ENCODE results near the gene ETFBKMT.
A peak's percentile ranks its signal among the peaks of the same experiment; 100 is the strongest.
"Not testable (repeated sequence)": the region's sequence is repeated elsewhere in the genome, so short reads cannot be mapped to it uniquely, and the experiment has no call there.

ETFBKMT gene

DNA sequence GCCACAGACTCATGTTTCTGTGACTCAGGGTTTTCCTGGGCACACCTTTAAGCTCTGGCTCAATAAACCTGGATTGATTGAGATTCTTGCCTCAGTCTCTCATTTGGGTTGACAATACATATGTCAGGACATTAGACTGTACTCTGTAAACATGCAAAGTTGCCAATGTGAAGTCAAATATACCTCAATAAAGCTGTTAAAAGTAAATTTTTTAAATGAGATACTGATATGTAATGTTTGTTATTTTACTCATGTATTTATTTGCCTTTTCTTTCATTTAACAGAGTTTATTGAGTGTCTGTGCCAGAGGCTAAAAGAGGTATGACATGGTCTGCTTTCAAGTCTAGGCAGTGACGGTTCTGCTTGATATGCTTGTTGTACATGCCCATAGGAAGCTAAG is 3.7 kb upstream of the ETFBKMT start:
- DNase-seq (ENCODE audit: low spot score) = no peak

- DNase-seq (ENCODE audit: low spot score) = no peak
Observed at GRCh38 chr12:31658471-31659086, 909 bp upstream of the ETFBKMT start.

DNA sequence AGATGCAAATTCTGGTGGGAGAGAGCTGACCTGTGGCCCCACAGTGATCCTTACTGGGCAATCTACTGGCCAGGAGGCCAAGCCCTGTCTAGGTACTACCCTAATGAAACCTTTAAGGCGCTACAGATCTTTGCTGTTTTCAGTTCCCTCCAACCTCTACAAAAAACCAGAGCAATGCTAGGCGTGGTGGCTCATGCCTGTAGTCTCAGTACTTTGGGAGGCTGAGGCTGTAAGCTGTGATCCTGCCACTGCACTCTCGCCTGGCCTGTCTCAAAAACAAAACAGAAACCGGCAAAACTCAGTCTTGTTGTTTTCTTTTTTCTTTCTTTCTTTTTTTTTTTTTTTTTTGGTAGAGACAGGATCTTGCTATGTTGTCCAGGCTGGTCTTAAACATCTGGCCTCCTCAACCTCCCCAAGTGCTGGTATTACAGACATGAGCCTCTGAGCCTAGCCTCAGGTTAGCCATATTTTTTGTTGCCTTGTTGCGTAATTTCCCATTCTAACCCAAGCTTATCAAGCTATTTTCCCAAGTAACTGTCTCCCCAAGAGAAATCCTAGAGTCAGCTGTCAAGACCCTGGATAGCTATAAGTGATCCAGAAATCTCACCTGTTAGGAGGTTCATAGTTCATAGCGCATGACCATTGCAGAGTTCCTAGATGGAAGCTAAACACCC is 2.8 kb downstream of the ETFBKMT start:
- DNase-seq (ENCODE audit: low spot score) = no peak

GRCh38 chr12:31663576-31663975 is 4.1 kb downstream of the ETFBKMT start:
- DNase-seq (ENCODE audit: low spot score) = no peak

GRCh38 chr12:31664038-31664437 is 4.5 kb downstream of the ETFBKMT start:
- DNase-seq (ENCODE audit: low spot score) = no peak

DNA sequence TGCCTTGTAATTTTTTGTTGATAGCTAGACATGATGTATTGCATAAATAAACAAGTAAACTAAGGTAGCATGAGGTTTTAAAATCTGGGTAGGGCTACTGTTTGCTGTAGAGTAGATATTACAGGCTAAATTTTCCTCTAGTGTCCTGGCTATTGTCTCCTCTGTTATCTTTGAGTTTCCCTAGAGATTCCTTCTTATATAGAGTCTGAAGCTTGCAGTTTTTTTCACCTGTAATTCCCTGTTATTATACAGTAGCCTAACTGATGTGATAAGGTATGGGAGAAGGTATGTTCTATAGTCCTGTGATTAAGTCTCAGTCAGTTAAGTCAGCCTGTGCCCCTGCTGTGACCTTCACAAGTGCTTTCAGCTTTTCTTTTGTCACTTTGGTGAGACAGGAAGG is 9.5 kb downstream of the ETFBKMT start:
- DNase-seq (ENCODE audit: low spot score) = no peak

DNA sequence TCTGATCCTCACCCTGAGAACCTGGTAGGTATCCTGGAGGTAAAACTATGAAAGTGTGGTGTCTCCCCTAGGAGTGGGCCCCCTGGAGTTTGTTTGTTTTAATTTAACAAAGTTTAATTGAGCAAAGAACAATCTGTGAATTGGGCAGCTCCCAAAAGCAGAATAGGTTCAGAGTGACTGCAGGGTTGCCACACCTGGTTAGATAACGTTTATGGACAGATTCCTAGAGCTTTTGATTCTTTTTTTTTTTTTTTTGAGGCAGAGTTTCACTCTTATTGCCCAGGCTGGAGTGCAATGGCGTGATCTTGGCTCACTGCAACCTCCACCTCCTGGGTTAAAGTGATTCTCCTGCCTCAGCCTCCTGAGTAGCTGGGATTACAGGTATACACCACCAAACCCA is 10.1 kb downstream of the ETFBKMT start:
- not testable (repeated sequence) for DNase-seq (ENCODE audit: low spot score)

- no peak for DNase-seq (ENCODE audit: low spot score)
Observed at GRCh38 chr12:31672521-31672920, 13.0 kb downstream of the ETFBKMT start.

DNA sequence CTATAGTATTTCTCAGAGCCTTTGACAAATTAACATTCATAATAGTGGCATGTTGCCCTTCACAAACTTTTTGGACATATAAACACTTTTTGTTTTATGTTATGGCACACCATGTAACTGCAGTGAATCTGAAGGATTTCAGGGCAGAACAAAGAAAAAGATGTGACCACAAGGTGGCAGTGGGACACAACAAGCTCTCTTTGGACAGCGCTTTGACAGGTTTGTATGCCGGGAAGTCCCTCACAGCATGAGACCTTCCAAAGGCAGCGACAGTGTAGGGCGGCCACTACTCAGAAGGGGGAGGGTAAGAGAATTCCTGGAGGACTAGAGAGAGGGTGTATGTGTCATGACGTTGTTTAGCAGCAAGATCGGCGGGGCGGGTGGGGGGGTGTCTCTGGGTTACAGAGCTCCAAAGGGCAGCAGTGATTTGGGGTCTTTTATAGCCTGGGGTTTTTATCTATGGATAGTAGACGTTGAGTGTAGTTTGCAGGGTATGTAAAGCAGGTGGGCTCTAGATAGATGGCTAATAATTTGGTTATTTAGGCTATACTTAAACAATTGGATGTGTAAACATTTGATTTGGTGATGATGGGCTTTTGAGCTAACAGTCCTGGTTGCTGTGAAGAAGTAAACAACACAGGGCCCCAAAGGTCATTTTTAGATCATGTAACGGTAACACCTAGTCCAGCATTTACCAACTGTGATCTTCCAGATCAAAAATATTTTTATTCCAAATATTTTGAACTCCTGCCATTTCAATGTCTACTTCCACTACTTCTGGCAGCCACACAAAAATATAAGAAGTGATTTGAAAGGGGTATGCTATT is 22.9 kb downstream of the ETFBKMT start:
- peak; percentile 88 for DNase-seq (ENCODE audit: low spot score)

DNA sequence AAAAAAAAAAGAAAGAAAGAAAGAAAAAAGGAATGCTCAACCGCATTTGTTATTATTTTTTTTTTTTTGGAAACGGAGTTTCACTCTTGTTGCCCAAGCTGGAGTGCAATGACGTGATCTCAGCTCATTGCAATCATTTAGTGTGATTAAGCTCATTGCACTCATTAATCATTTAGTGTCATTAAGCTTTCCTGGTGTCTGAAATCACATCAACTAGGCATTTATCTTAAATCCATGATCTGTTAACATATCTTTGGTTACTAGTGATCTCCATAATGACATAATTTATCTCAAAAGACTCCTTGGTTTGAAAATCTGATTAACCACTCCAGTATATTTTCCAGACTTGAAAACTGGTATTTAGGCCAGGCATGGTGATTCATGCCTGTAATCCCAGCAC is 26.3 kb downstream of the ETFBKMT start:
- DNase-seq (ENCODE audit: low spot score) = no peak

DNA sequence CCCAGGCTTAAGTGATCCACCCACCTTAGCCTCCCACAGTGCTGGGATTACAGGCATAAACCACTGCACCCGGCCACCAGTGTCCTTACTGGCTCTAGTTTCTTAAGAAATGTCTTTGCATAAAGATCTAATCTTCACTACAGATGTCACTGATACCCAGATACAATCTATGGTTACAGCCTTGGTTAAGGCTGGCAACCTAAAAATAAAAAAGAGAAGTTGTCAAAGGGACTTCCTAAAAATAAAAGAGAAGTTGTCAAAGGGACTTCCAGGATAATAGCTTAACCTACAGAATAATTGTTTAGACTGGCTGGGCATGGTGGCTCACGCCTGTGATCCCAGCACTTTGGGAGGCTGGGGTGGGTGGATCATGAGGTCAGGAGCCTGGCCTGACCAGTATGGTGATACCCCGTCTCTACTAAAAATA is 27.6 kb downstream of the ETFBKMT start:
- no peak for DNase-seq (ENCODE audit: low spot score)

- DNase-seq (ENCODE audit: low spot score) = not testable (repeated sequence)
Observed at GRCh38 chr12:31689921-31690320, 30.4 kb downstream of the ETFBKMT start.

GRCh38 chr12:31702047-31702446 is 42.6 kb downstream of the ETFBKMT start:
- DNase-seq (ENCODE audit: low spot score) = peak; percentile 28

- DNase-seq (ENCODE audit: low spot score) = no peak
Observed at GRCh38 chr12:31705621-31706020, 46.1 kb downstream of the ETFBKMT start.

GRCh38 chr12:31708118-31708517 is 48.6 kb downstream of the ETFBKMT start:
- not testable (repeated sequence) for DNase-seq (ENCODE audit: low spot score)

- no peak for DNase-seq (ENCODE audit: low spot score)
Observed at GRCh38 chr12:31710021-31710818, 50.7 kb downstream of the ETFBKMT start.

DNA sequence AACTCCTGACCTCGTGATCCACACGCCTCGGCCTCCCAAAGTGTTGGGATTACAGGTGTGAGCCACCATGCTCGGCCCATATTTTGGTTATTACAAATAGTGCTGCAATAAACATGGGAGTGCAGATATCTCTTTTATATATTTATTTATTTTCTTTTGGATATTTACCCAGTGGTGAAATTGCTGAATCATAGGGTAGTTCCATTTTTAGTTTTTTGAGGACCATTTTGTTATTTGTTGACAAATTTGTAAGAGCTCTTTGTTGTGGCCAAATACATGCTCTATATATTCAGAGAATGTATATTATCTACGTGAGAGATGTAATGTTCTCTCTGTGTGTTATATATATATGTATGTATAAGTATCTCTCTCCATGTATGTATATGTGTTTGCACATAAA is 53.4 kb downstream of the ETFBKMT start:
- no peak for DNase-seq (ENCODE audit: low spot score)

DNA sequence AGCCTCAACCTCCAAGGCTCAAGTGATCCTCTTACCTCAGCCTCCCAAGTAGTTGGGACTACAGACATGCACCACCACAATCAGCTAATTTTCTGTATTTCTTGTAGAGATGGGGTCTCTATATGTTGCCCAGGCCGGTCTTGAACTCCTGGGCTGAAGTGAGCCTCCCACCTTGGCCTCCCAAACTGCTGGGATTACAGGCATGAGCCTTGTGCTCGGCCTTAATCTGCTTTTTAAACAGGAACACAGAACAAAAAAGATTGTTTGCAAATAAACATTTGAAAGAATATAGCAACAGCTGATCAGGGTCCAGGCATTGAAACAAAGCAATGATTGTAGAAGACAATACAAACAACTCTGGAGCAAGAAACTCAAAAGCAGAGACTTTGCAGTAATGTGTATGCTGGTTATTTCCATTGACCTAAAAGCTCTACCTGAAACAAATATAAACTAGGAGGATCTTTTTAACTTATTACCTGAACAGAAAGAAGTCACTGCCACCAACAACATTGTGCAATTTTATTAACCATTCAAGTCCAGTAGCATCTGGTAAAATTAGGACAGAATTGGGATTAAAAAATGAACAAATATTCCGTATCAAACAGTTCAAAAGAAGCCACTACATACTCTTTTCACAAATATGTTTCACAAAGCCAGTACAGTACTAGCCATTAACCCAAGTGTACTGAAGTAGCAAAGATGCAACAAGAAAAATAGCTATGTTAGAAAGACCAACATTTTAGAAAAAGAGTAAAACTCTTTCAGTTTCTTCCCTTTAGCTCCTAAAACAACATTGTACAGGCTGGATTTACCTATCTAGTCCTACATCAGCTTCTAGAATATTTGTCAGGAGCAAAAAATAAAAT is 55.2 kb downstream of the ETFBKMT start:
- DNase-seq (ENCODE audit: low spot score) = no peak

- no peak for DNase-seq (ENCODE audit: low spot score)
Observed at GRCh38 chr12:31715283-31715825, 55.9 kb downstream of the ETFBKMT start.

- DNase-seq (ENCODE audit: low spot score) = not testable (repeated sequence)
Observed at GRCh38 chr12:31716998-31717397, 57.5 kb downstream of the ETFBKMT start.
